Ovary (tissue), 3 donors: ENCODE data around the gene LYRM7.

ENCODE experiments used
- EP300 ChIP-seq: sonication (generic); formaldehyde crosslinking; IDR thresholded peaks from one replicate; pipeline ENCODE4 v1.6.1; 2017; ENCODE audit warnings: antibody characterized with exemption
- POLR2A ChIP-seq: fragments of 450-650 bp; IDR thresholded peaks from one replicate; pipeline ENCODE4 v1.6.1; 2017; ENCODE audit warnings: antibody characterized with exemption, mild to moderate bottlenecking, moderate library complexity
- TF ChIP-seq, protein P1 (sequence below), 3 donors: fragments of 450-650 bp in 2 of 3; fragments of 200-600 bp in 1 of 3; IDR thresholded peaks; one replicate each; pipeline versions ENCODE4 v1.5.1 to v1.8.0; 2016 to 2022; ENCODE audit warnings: antibody characterized with exemption in 3 of 3, mild to moderate bottlenecking in 1 of 3
- donor health status: DM: no; HTN: no; CAD: no.

DNA sequence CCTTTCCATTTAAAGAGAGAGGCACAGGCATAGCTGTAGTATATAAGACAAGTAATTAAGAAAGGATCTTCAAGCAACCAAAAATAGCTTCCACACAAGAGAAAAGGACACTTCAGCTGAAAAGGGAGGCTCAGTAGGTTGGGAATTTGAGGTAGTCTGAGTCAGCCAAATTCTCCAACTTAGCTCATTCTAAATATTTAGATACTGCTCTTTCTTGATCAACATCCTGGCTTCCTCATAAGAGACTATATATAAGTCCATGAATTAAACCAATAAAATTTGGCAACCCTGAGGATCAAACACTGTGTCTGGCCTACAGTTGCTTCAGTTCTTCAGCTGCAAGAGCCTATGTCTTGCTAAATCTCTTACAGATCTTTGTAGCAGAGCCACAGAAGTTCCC lies 23.5 kb upstream of the LYRM7 start:
- TF ChIP-seq POLR2A: no peak
- TF ChIP-seq EP300: no peak
- TF ChIP-seq, protein P1, sequence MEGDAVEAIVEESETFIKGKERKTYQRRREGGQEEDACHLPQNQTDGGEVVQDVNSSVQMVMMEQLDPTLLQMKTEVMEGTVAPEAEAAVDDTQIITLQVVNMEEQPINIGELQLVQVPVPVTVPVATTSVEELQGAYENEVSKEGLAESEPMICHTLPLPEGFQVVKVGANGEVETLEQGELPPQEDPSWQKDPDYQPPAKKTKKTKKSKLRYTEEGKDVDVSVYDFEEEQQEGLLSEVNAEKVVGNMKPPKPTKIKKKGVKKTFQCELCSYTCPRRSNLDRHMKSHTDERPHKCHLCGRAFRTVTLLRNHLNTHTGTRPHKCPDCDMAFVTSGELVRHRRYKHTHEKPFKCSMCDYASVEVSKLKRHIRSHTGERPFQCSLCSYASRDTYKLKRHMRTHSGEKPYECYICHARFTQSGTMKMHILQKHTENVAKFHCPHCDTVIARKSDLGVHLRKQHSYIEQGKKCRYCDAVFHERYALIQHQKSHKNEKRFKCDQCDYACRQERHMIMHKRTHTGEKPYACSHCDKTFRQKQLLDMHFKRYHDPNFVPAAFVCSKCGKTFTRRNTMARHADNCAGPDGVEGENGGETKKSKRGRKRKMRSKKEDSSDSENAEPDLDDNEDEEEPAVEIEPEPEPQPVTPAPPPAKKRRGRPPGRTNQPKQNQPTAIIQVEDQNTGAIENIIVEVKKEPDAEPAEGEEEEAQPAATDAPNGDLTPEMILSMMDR (IDR thresholded peaks at IDR 0.05): no peak
